ENCODE results near the gene NFIX.

DNA sequence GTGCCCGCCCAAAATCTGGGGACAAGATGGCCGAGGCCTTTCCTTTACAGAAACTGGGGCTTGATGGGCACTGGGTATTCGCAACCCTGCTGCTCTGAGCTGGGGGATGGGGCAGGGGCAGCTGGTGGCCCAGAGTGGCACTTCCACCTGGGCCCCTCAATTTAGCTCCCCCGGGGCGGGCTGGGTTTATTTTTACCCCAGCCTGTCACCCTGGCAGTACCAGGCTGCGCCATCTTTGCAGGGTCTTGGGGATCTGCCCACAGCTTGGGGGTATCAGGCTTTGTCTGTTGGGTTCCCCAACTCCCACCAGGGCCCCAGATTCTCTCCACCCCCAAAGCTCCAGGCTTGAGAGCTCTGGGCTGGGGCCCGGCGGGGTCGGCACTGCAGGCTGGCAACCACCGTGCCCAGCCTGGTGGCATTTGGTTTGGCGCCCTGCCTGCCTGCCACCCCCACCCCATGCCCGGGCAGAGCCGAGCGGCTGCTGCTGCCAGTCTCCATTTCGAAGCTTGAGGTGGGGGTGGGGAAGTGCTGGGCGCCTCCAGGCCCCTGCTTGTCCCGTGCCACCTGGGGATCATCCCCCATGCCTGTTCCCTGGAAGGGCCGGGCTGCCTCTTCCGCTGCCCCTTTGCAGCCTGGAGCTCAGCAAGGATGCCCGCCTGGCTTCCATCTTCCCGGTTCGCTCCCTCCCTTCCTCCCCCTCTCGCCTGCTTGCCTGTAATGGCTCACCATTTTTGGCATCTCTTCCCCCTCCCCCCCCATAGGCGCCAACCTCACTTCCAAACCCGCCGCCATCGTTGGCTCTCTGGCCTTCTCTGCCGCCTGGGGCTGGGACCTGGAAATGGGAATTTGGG is 11.4 kb downstream of the NFIX start:
- TF ChIP-seq EP300 (IDR thresholded peaks at IDR 0.05): no peak
- TF ChIP-seq CTCF (IDR thresholded peaks at IDR 0.05): no peak
- peak in 1 of 2 donors; percentile 23 for TF ChIP-seq POLR2AphosphoS5 (IDR thresholded peaks at IDR 0.05)
